Neural crest cell (in vitro differentiated cells): Measurements from ENCODE around the gene PYGB. TPM values are rescaled to one million over a fixed set of nuclear protein-coding genes. Genes with fewer than 3 reads are reported as not detected.
"Not testable (repeated sequence)": the region's sequence is repeated elsewhere in the genome, so short reads cannot be mapped to it uniquely, and the experiment has no call there.

Experiments used
- DNase-seq: peaks from one replicate; pipeline ENCODE4 v3.0.0; 2021; ENCODE audit warnings: low read depth, mixed read lengths, low spot score
- H3K27ac Mint-ChIP-seq: one replicate; pipeline ENCODE4 v1.8.0; 2021; ENCODE audit warnings: mild to moderate bottlenecking, mixed read lengths; ENCODE audit not compliant: unreplicated experiment
- H3K27me3 Mint-ChIP-seq: 2 replicates; pipeline ENCODE4 v1.8.0; 2021; ENCODE audit warnings: low read depth, mild to moderate bottlenecking, mixed read lengths
- H3K36me3 Mint-ChIP-seq: 2 replicates; pipeline ENCODE4 v1.8.0; 2021; ENCODE audit warnings: low read depth, mild to moderate bottlenecking, mixed read lengths
- H3K4me1 Mint-ChIP-seq: 2 replicates; pipeline ENCODE4 v1.8.0; 2021; ENCODE audit warnings: mixed read lengths
- H3K4me3 Mint-ChIP-seq: one replicate; pipeline ENCODE4 v1.8.0; 2021; ENCODE audit warnings: mild to moderate bottlenecking, mixed read lengths
- H3K9me3 Mint-ChIP-seq: 2 replicates; pipeline ENCODE4 v1.8.0; 2021; ENCODE audit warnings: mixed read lengths
- CTCF ChIP-seq: fragments of 200-600 bp; sonication (generic); conservative IDR thresholded peaks from 2 replicates; pipeline ENCODE4 v1.5.0; 2021; ENCODE audit warnings: antibody characterized with exemption, mild to moderate bottlenecking
- total RNA-seq: library from RNA; stranded (reverse); gene quantifications from 2 replicates; pipeline ENCODE4 v1.2.1, GENCODE V29; 2021

PYGB gene
- total RNA-seq, 1 donor from 2014 or later, result 77.1 TPM

- no peaks in the 10 kb centered on the region for H3K27me3 Mint-ChIP-seq
- H3K27ac Mint-ChIP-seq, result no peak overlapping the region
- H3K4me3 Mint-ChIP-seq, result no peak overlapping the region
- peaks cover 11% of the 10 kb centered on the region for H3K9me3 Mint-ChIP-seq
- peaks cover 7% of the 10 kb centered on the region for H3K4me1 Mint-ChIP-seq
- H3K36me3 Mint-ChIP-seq, result peaks cover 52% of the 10 kb centered on the region
- no peak for DNase-seq
- no peak for TF ChIP-seq CTCF
Observed at GRCh38 chr20:25258828-25259227, 10.9 kb downstream of the PYGB start.

GRCh38 chr20:25259358-25259757 is 11.5 kb downstream of the PYGB start:
- Mint-ChIP-seq H3K4me1 (peaks cover 5% of the 10 kb centered on the region), H3K9me3 (peaks cover 11% of the 10 kb centered on the region), H3K4me3 (no peak overlapping the region), H3K27ac (no peak overlapping the region), H3K27me3 (no peaks in the 10 kb centered on the region), H3K36me3 (peaks cover 58% of the 10 kb centered on the region)
- DNase-seq, result no peak
- TF ChIP-seq CTCF, result no peak

- Mint-ChIP-seq H3K4me1 (peaks cover under 1% of the 10 kb centered on the region), H3K9me3 (peaks cover 11% of the 10 kb centered on the region), H3K27me3 (no peaks in the 10 kb centered on the region), H3K27ac (no peak overlapping the region), H3K36me3 (peaks cover 62% of the 10 kb centered on the region), H3K4me3 (no peak overlapping the region)
- no peak for TF ChIP-seq CTCF
- no peak for DNase-seq
Observed at GRCh38 chr20:25259788-25260254, 11.9 kb downstream of the PYGB start.

GRCh38 chr20:25260770-25261437 is 13.0 kb downstream of the PYGB start:
- H3K36me3 Mint-ChIP-seq, result peaks cover 66% of the 10 kb centered on the region

DNA sequence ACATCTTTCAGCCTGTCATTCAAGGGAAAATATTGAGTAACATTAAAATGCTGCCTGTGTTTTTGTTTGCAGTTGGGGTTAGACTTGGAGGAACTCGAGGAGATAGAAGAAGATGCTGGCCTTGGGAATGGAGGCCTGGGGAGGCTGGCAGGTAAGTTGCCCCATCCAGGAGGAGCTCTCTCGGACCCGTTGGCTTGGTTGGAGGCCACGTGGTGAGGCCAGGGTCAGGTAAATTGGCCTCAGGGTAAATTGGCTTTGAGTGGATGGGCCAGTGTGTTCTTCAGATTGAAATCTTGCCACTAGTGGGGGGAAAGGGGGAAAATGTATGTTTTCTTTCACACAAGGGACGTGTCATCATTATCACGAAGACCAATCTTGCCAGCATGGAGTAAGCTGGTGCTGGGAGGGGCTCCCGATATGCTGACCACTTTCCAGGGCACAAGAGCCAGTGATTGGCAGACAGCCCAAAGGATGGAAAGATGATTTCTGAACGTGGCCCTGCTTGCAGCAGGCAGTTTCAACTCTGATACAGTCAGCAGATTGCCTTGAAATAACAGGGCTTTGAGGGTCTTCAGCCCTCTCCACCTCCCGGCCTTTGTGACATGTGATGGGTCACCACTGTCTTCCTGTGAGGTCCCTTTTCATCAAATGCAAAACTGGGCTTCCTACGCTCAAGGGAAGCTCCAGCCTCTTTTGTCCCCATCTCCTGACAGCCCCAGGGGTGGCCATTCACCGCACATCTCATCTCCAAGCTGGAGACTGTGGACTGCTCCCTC is 21.4 kb downstream of the PYGB start:
- no peak for DNase-seq
- H3K4me1 Mint-ChIP-seq, result peaks cover 8% of the 10 kb centered on the region
- peak overlapping the region; percentile 42 for H3K4me3 Mint-ChIP-seq
- no peaks in the 10 kb centered on the region for H3K9me3 Mint-ChIP-seq
- TF ChIP-seq CTCF, result no peak
- no peaks in the 10 kb centered on the region for H3K27me3 Mint-ChIP-seq
- H3K36me3 Mint-ChIP-seq, result peaks cover 31% of the 10 kb centered on the region
- no peak overlapping the region for H3K27ac Mint-ChIP-seq

More at GRCh38 chr20:25260770-25261437, 13.0 kb downstream of the PYGB start:
- not testable (repeated sequence) for H3K27me3 Mint-ChIP-seq, DNase-seq, H3K4me1 Mint-ChIP-seq, H3K27ac Mint-ChIP-seq, H3K4me3 Mint-ChIP-seq
- peaks cover 11% of the 10 kb centered on the region for H3K9me3 Mint-ChIP-seq

- Mint-ChIP-seq H3K4me3 (peak overlapping the region; percentile 42), H3K27me3 (no peaks in the 10 kb centered on the region), H3K4me1 (peaks cover 8% of the 10 kb centered on the region), H3K36me3 (peaks cover 25% of the 10 kb centered on the region), H3K9me3 (no peaks in the 10 kb centered on the region), H3K27ac (no peak overlapping the region)
- DNase-seq, result no peak
- no peak for TF ChIP-seq CTCF
Observed at GRCh38 chr20:25269833-25270170, 21.9 kb downstream of the PYGB start.
